ENCODE data around the gene NOP53.

GRCh38 chr19:47702671-47703070 lies 42.7 kb upstream of the NOP53 start:
- TF ChIP-seq POLR2A (IDR thresholded peaks at IDR 0.05) (no peak), POLR2AphosphoS5 (IDR thresholded peaks at IDR 0.05) (no peak), EP300 (IDR thresholded peaks at IDR 0.05) (no peak)
- TF ChIP-seq, protein P1, sequence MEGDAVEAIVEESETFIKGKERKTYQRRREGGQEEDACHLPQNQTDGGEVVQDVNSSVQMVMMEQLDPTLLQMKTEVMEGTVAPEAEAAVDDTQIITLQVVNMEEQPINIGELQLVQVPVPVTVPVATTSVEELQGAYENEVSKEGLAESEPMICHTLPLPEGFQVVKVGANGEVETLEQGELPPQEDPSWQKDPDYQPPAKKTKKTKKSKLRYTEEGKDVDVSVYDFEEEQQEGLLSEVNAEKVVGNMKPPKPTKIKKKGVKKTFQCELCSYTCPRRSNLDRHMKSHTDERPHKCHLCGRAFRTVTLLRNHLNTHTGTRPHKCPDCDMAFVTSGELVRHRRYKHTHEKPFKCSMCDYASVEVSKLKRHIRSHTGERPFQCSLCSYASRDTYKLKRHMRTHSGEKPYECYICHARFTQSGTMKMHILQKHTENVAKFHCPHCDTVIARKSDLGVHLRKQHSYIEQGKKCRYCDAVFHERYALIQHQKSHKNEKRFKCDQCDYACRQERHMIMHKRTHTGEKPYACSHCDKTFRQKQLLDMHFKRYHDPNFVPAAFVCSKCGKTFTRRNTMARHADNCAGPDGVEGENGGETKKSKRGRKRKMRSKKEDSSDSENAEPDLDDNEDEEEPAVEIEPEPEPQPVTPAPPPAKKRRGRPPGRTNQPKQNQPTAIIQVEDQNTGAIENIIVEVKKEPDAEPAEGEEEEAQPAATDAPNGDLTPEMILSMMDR (IDR thresholded peaks at IDR 0.05) = no peak

Measured in stomach (tissue), 4 donors.